OCI-M2 (cell line): Measurements from ENCODE around the gene NKIRAS2.

ENCODE experiments used
- DNase-seq: peaks from one replicate; lab custom pipeline; 2025; ENCODE audit not compliant: unreplicated experiment; lab: John Stamatoyannopoulos, UW

The NKIRAS2 gene

DNA sequence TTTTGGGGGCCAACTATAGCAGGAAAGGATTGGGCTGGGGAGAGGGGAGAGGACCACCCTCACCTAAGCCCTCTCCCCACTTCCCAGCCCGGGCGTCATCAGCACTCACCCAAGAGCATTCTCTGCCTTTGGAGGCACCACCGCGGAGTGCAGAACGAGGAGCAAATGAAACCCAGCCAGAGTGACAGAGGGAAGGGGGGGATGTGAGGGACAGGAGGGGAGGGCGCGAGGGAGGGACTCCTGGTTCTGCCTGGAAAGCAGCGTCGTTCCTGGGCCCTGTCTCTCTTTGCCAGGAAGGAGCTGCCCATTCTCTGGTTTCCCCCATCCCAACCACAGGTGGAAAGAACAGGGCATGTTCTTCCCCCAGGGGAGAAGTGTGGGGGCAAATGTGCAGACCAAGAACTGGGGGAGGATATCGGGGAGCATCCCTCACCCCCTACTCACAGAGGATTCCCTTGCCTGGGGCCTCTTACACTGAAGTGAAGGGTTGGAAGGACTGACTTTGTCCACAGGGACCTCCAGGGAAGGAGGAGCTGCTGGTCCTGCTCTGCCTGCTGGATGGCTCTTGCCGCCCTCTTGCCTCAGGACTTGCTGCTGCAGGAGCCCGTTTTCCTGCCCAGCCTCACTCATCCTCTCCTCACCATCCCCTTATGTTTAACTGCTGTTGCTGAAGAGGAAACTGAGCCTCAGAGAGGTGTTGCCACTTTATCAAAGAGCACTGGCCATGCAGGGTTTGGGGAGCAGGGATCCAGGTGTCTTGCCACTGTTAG is 34.0 kb downstream of the NKIRAS2 start:
- no peak for DNase-seq

DNA sequence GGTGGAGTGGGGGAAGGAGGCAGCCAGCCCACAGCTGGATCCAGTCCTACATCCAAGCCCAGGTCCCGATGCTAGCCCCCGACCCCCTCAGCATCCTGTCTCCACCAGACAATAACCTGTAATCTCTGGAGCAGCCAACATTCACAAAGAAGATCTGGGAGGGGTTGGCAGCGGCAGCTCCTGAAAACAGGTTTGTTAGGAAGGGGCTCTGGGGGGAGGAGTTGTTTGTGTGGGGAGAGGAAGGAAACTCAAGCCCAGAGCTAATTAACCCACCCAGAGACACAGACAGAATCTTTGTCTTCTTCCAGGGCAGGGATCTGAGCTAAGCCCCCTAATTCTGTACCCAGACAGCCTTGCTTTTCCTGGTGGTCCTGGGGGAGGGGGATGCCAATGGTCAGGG is 35.1 kb downstream of the NKIRAS2 start:
- DNase-seq, result no peak

DNA sequence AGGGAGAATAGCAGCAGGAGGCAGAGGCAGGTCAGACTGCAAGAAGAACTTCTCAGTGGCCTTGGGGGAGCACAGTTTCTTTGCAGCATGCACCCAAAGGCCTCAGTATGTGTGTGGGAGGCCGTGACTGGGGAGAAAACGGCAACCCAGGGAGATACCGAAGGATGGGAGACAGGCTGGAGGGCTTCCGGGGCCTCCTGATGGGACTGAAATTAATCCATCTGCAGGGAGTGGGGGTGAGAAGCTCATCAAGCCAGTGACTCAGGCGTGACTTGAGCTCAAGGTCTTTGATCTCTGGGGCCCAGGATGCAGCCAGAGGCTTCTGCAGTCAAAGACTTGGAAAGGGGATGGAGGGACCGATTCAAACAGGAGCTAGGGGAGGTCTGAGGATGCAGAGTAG is 35.6 kb downstream of the NKIRAS2 start:
- DNase-seq, result no peak

DNA sequence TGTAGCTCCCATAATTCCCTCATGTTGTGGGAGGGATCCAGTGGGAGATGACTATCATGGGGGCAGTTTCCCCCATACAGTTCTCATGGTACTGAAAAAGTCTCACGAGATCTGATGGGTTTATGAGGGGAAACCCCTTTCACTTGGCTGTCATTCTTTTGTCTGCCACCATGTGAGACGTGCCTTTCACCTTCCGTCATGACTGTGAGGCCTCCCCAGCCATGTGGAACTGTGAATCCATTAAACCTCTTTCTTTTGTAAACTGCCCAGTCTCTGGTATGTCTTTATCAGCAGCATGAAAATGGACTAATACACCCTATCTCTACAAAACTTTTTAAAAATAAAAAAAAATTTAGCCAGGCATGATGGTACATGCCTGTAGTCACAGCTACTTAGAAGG is 36.7 kb downstream of the NKIRAS2 start:
- DNase-seq, result no peak

DNA sequence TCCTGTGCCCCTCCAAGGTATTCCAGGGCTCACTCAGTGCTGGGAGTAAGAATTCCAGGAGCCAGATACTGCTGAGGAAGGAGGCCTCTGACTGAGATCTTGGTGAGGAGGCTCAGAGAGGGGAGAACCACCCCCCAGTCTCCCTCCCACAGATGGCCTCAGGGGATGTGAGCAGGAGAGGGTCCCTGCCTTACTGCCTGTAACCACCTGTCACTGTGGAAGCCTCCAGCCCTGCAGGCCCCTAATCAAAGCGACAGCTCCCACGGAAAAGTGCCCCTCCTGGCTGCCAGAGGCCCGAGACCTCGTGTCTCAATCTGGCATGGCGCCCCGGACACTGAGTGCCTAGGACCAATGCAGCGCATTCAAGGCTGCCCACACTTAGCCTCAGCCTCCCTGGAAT is 38.2 kb downstream of the NKIRAS2 start:
- DNase-seq, result no peak

DNA sequence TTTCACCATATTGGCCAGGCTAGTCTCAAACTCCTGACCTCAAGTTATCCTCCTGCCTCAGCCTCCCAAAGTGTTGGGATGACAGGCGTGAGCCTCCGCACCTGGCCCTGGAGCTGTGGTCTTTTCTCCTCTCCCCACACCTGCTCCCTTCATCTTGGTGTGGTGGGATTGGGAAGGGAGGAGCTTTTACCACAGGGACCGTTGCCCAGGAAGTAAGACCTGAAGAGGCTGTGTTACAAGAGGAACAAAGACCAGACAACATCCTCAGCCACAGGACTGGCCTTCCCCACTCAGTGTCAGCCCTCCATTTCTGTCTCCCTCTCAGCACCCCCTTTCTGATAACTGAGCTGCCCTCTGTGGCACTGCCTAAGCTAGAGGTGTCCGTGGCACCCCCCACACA is 39.9 kb downstream of the NKIRAS2 start:
- no peak for DNase-seq

DNA sequence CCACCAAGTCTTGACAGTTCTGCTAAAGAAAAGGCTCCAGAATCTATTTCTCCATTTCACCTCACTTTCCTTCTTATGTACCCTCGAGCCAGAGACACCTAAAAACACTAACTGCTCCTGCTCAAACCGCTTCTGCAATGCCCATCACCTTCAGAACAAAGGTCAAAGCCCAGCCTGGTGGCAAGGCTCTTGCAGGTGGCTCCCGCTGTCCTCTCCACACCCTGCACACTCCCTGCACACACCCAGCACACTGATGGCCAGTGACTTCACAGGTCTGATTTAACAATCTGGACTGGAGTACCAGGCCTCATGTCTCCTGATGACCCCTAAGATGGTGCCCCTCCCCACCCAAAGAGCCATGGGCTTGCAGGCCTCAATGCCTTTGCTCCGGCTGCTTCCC is 40.3 kb downstream of the NKIRAS2 start:
- no peak for DNase-seq

GRCh38 chr17:42061646-42062487 is 42.0 kb downstream of the NKIRAS2 start:
- DNase-seq, result no peak

DNA sequence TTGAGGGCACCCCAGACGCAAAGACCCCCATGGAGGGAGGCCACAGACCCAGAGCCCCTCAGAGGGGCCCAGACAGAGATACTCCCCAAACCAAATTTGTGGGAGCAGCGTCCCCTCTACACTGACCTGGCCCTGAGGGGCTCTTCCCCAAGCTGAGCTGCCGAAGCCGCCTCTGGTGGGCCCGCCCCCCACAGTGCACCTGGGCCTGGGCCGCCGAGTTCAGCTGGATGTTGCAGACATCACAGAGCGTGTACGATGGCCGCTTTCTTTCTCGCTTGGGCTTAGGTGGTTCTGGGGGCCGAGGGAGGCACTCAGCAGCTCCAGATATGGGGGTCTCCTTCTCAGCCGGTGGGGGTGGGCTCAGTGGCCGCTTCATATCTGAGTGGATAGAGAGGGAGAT is 42.8 kb downstream of the NKIRAS2 start:
- no peak for DNase-seq

DNA sequence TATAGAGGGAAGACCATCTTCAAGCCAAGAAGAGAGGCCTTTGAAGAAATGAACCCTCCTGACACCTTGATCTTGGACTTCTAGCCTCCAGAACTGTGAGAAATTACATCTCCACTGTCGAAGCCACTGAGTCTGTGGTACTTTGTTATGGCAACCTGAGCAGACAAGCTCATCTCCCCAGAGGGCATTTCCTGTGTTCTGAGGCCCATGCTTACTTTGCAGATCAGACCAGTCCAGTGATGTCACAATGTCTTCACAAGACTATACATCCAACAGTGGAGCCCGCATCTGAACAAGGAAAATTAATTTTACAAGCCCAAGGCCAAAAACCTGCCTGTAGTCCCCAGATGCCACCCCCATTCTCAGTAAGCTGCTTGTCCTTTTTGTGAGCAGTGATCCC is 45.3 kb downstream of the NKIRAS2 start:
- DNase-seq, result no peak

DNA sequence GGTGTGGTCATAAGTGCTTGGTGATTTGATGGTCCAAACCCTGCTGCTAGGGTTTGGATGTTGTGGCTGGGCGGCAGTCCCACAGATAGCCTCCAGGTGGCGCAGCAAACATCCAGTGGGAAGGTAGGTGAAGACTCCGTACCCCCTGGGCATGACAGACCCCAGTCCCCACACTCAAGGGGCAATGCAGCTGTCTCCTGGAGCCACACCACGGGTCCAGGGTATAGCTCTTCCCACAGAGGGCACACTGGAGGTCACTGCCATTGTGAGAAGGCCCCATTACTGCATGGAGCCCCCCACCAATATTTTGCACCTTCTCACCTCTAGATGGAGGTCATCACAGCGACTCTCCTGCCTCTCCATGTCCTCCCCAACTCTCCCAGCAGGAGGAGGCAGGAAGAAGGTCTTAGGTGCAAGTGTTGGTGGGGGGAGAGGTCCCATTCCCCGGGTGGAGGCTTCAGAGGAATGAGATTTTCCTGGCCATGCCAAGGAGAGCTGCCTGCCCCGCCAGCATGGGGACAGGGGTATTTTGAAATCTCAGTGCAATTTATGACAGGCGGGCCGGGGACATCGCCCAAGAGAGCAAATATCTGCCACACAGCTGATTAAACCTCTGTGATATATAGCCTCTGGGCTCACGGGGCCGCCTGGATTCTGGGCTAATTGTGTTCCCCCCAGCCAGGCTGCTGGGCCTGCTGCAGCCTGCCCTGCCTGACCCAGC is 47.6 kb downstream of the NKIRAS2 start:
- DNase-seq, result no peak

DNA sequence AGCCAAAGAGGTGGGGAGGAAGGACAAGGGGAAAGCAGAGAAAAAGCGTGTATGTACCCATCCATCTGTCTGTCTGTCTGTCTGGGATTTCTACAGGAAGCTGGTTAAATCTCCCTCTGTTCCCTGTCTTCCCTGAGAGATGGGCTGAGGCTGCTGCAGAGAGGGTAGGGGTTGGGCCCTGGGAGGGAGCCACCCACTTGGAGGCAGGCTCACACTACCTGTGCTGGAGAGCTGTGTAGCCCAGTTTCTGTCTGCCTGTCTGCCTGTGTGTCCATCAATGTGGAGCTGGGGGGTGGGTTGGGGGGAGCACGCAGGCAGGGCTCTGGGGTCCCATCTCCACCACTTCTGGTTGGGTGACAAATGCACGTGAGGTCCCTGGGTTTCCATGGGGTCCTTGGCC is 49.1 kb downstream of the NKIRAS2 start:
- no peak for DNase-seq

DNA sequence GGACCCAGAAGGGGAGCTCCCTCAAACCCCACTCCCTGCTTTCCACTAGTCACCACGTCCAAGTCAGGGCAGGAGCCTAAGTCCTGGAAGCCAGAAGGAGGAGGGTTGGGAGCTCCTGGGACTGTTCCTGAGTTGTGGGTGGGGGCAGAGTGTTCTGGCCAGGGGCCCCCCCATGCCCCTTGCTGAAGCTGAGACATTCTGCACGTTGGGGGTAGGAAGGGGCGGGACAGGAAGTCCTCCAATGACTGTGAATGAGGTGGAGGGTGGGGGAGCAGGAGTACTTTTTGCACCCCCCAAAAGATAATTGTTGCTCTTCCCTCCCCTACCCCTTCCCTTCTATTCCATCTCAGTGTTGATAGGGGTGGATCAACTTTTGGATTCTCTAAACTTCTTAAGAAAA is 51.9 kb downstream of the NKIRAS2 start:
- no peak for DNase-seq

GRCh38 chr17:42072323-42073187 is 52.7 kb downstream of the NKIRAS2 start:
- no peak for DNase-seq
